Mucosa of rectum (tissue), 2 donors: Measurements from ENCODE around the gene JADE3.

Experiments
- H3K27ac ChIP-seq, 2 donors: one replicate each; pipeline ENCODE4 v1.7.0; 2013; ENCODE audit warnings: inconsistent platforms in 2 of 2, low read depth in 2 of 2, low read length in 2 of 2
- H3K27me3 ChIP-seq, 2 donors: one replicate each; pipeline ENCODE4 v1.7.0; 2013; ENCODE audit warnings: low read length in 2 of 2; ENCODE audit not compliant: control insufficient read depth in 2 of 2, insufficient read depth in 2 of 2
- H3K36me3 ChIP-seq, 2 donors: one replicate each; pipeline ENCODE4 v1.7.0; 2013; ENCODE audit warnings: low read length in 2 of 2; ENCODE audit not compliant: control insufficient read depth in 2 of 2, insufficient read depth in 2 of 2
- H3K4me1 ChIP-seq, 2 donors: one replicate each; pipeline ENCODE4 v1.7.0; 2013; ENCODE audit warnings: low read length in 2 of 2, mild to moderate bottlenecking in 1 of 2; ENCODE audit not compliant: control insufficient read depth in 2 of 2, insufficient read depth in 2 of 2
- H3K4me3 ChIP-seq, 2 donors: one replicate each; pipeline ENCODE4 v1.7.0; 2013; ENCODE audit warnings: low read length in 2 of 2
- H3K9ac ChIP-seq, 2 donors: one replicate each; pipeline ENCODE4 v1.7.0; 2013; ENCODE audit warnings: low read length in 2 of 2, low read depth in 1 of 2, mild to moderate bottlenecking in 1 of 2
- H3K9me3 ChIP-seq, 2 donors: one replicate each; pipeline ENCODE4 v1.7.0; 2013; ENCODE audit warnings: low read length in 2 of 2; ENCODE audit not compliant: control insufficient read depth in 2 of 2
- donor health status: healthy.
- donor health status: Normal muscosa, but diverticular disease.

The JADE3 gene

GRCh38 chrX:46903458-46904242 is 8.6 kb upstream of the JADE3 start:
- Histone ChIP-seq H3K27me3 (peaks cover 0 to 7% of the 10 kb centered on the region in 2 donors), H3K27ac (no peak overlapping the region), H3K4me1 (no peaks in the 10 kb centered on the region), H3K4me3 (peak overlapping the region; percentile 59 to 73), H3K9me3 (no peaks in the 10 kb centered on the region), H3K9ac (no peak overlapping the region), H3K36me3 (no peaks in the 10 kb centered on the region)

GRCh38 chrX:46904626-46905025 is 7.6 kb upstream of the JADE3 start:
- Histone ChIP-seq H3K27ac (no peak overlapping the region), H3K9ac (no peak overlapping the region), H3K4me1 (no peaks in the 10 kb centered on the region), H3K27me3 (peaks cover 0 to 9% of the 10 kb centered on the region in 2 donors), H3K4me3 (no peak overlapping the region), H3K9me3 (no peaks in the 10 kb centered on the region), H3K36me3 (no peaks in the 10 kb centered on the region)

- Histone ChIP-seq H3K4me1 (no peaks in the 10 kb centered on the region), H3K9me3 (no peaks in the 10 kb centered on the region), H3K4me3 (no peak overlapping the region), H3K9ac (no peak overlapping the region), H3K36me3 (no peaks in the 10 kb centered on the region), H3K27ac (no peak overlapping the region), H3K27me3 (peaks cover 0 to 10% of the 10 kb centered on the region in 2 donors)
These were observed 1.8 kb upstream of the JADE3 start for GRCh38 chrX:46910415-46910814.

GRCh38 chrX:46912603-46913491 is 626 bp downstream of the JADE3 start:
- Histone ChIP-seq H3K4me1 (no peaks in the 10 kb centered on the region), H3K36me3 (no peaks in the 10 kb centered on the region), H3K9me3 (no peaks in the 10 kb centered on the region), H3K4me3 (peak overlapping the region; percentile 66 to 67), H3K9ac (peak overlapping the region; percentile 32 to 64), H3K27ac (no peak overlapping the region), H3K27me3 (peaks cover 0 to 11% of the 10 kb centered on the region in 2 donors)

- peak overlapping the region; percentile 66 to 67 for H3K4me3 ChIP-seq
- H3K9me3 ChIP-seq = no peaks in the 10 kb centered on the region
- H3K4me1 ChIP-seq = no peaks in the 10 kb centered on the region
- peaks cover 0 to 11% of the 10 kb centered on the region in 2 donors for H3K27me3 ChIP-seq
- no peaks in the 10 kb centered on the region for H3K36me3 ChIP-seq
- peak overlapping the region; percentile 32 to 64 for H3K9ac ChIP-seq
- no peak overlapping the region for H3K27ac ChIP-seq
These were observed 1.4 kb downstream of the JADE3 start for GRCh38 chrX:46913667-46914066.

- Histone ChIP-seq H3K4me3 (no peak overlapping the region), H3K4me1 (no peaks in the 10 kb centered on the region), H3K36me3 (no peaks in the 10 kb centered on the region), H3K27ac (no peak overlapping the region), H3K9me3 (peaks cover 0 to 5% of the 10 kb centered on the region in 2 donors), H3K9ac (no peak overlapping the region), H3K27me3 (peaks cover 0 to 9% of the 10 kb centered on the region in 2 donors)
These were observed 4.1 kb downstream of the JADE3 start for GRCh38 chrX:46916273-46916672.

GRCh38 chrX:46917622-46918021 is 5.4 kb downstream of the JADE3 start:
- Histone ChIP-seq H3K9me3 (peaks cover 0 to 5% of the 10 kb centered on the region in 2 donors), H3K9ac (no peak overlapping the region), H3K4me1 (no peaks in the 10 kb centered on the region), H3K27me3 (peaks cover 0 to 9% of the 10 kb centered on the region in 2 donors), H3K4me3 (no peak overlapping the region), H3K27ac (no peak overlapping the region), H3K36me3 (no peaks in the 10 kb centered on the region)

- H3K9me3 ChIP-seq = peaks cover 0 to 5% of the 10 kb centered on the region in 2 donors
- H3K4me1 ChIP-seq = no peaks in the 10 kb centered on the region
- H3K36me3 ChIP-seq = no peaks in the 10 kb centered on the region
- H3K27ac ChIP-seq = no peak overlapping the region
- peaks cover 0 to 9% of the 10 kb centered on the region in 2 donors for H3K27me3 ChIP-seq
- no peak overlapping the region for H3K9ac ChIP-seq
- H3K4me3 ChIP-seq = no peak overlapping the region
These were observed 6.2 kb downstream of the JADE3 start for GRCh38 chrX:46918434-46918833.

- no peak overlapping the region for H3K27ac ChIP-seq
- H3K9ac ChIP-seq = no peak overlapping the region
- no peaks in the 10 kb centered on the region for H3K36me3 ChIP-seq
- H3K4me3 ChIP-seq = no peak overlapping the region
- H3K9me3 ChIP-seq = peaks cover 0 to 5% of the 10 kb centered on the region in 2 donors
- no peaks in the 10 kb centered on the region for H3K4me1 ChIP-seq
- peaks cover 0 to 7% of the 10 kb centered on the region in 2 donors for H3K27me3 ChIP-seq
These were observed 8.0 kb downstream of the JADE3 start for GRCh38 chrX:46920235-46920634.

- no peak overlapping the region for H3K27ac ChIP-seq
- H3K27me3 ChIP-seq = peaks cover 3 to 4% of the 10 kb centered on the region in 2 donors
- no peaks in the 10 kb centered on the region for H3K36me3 ChIP-seq
- no peak overlapping the region for H3K9ac ChIP-seq
- peaks cover 0 to 5% of the 10 kb centered on the region in 2 donors for H3K9me3 ChIP-seq
- no peak overlapping the region for H3K4me3 ChIP-seq
- no peaks in the 10 kb centered on the region for H3K4me1 ChIP-seq
These were observed 10.4 kb downstream of the JADE3 start for GRCh38 chrX:46922611-46923010.
